GM19238 (cell line): Measurements from ENCODE around the gene BEND7.
"Not testable (repeated sequence)": the region's sequence is repeated elsewhere in the genome, so short reads cannot be mapped to it uniquely, and the experiment has no call there.

Experiments
- DNase-seq: peaks from one replicate; pipeline ENCODE4 v3.0.0; 2011; ENCODE audit warnings: low spot score; ENCODE audit not compliant: insufficient read length

BEND7 gene

GRCh38 chr10:13421382-13421917, 107.4 kb downstream of the BEND7 start:
- DNase-seq, result no peak

- no peak for DNase-seq
These were observed 108.1 kb downstream of the BEND7 start for GRCh38 chr10:13420532-13421307.

- DNase-seq, result no peak
These were observed 111.2 kb downstream of the BEND7 start for GRCh38 chr10:13417459-13418126.

- DNase-seq, result no peak
These were observed 112.1 kb downstream of the BEND7 start for GRCh38 chr10:13416760-13417159.

- no peak for DNase-seq
These were observed 114.0 kb downstream of the BEND7 start for GRCh38 chr10:13414855-13415254.

GRCh38 chr10:13414137-13414536, 114.7 kb downstream of the BEND7 start:
- no peak for DNase-seq

GRCh38 chr10:13412894-13413293, 115.9 kb downstream of the BEND7 start:
- no peak for DNase-seq

- no peak for DNase-seq
These were observed 124.0 kb downstream of the BEND7 start for GRCh38 chr10:13404791-13405190.

- no peak for DNase-seq
These were observed 124.5 kb downstream of the BEND7 start for GRCh38 chr10:13404305-13404759.

GRCh38 chr10:13403426-13403825, 125.4 kb downstream of the BEND7 start:
- DNase-seq, result not testable (repeated sequence)

GRCh38 chr10:13402021-13402420, 126.8 kb downstream of the BEND7 start:
- DNase-seq, result no peak

GRCh38 chr10:13401142-13401541, 127.7 kb downstream of the BEND7 start:
- no peak for DNase-seq

- no peak for DNase-seq
These were observed 128.4 kb downstream of the BEND7 start for GRCh38 chr10:13400196-13400965.

- no peak for DNase-seq
These were observed 129.1 kb downstream of the BEND7 start for GRCh38 chr10:13399752-13400151.

GRCh38 chr10:13399236-13399635, 129.6 kb downstream of the BEND7 start:
- DNase-seq, result no peak

- no peak for DNase-seq
These were observed 131.8 kb downstream of the BEND7 start for GRCh38 chr10:13397052-13397451.

- DNase-seq, result no peak
These were observed 132.4 kb downstream of the BEND7 start for GRCh38 chr10:13396369-13396768.

- DNase-seq, result no peak
These were observed 133.3 kb downstream of the BEND7 start for GRCh38 chr10:13395540-13395939.

GRCh38 chr10:13393640-13394039, 135.2 kb downstream of the BEND7 start:
- no peak for DNase-seq

- no peak for DNase-seq
These were observed 136.1 kb downstream of the BEND7 start for GRCh38 chr10:13392701-13393100.
